Measurements from ENCODE around the gene FBN1. TPM values are rescaled to one million over a fixed set of nuclear protein-coding genes. Genes with fewer than 3 reads are reported as not detected.
A peak's percentile ranks its signal among the peaks of the same experiment; 100 is the strongest.

FBN1 gene
- total and polyA plus RNA-seq, 12 donors: 5.6 to 84.6 (median 54.5) TPM

DNA sequence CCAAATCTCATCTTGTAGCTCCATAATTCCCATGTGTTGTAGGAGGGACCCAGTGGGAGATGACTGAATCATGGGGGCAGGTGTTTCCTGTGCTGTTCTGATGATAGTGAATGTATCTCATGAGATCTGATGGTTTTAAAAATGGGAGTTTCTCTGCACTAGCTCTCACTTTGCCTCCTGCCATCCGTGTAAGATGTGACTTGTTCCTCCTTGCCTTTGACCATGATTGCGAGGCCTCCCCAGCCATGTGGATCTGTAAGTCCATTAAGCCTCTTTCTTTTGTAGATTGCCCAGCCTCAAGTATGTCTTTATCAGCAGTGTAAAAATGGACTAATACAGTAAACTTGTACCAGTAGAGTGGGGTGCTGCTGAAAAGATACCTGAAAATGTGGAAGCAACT lies 269.7 kb downstream of the FBN1 start:
- Histone ChIP-seq H3K4me3 (no peak overlapping the region), H3K9me3 (replicated peaks in 1 of 3) (no peaks in the 10 kb centered on the region), H3K4me1 (replicated peaks in 1 of 2) (no peaks in the 10 kb centered on the region), H3K36me3 (replicated peaks in 1 of 2) (no peaks in the 10 kb centered on the region), H3K27me3 (no peaks in the 10 kb centered on the region), H3K27ac (no peak overlapping the region)
- intact Hi-C loops (cut with DNase I): no loop called here
- TF ChIP-seq POLR2A (IDR thresholded peaks at IDR 0.05) (no peak), CTCF (IDR thresholded peaks at IDR 0.05) (no peak)
- no peak for DNase-seq
- 89 to 95% (median 94%) methylated on average over 2 of the region's 2 CpGs for WGBS, 4 donors

- H3K4me3 ChIP-seq: no peak overlapping the region
- TF ChIP-seq CTCF (IDR thresholded peaks at IDR 0.05) (no peak), POLR2A (IDR thresholded peaks at IDR 0.05) (no peak)
- no peaks in the 10 kb centered on the region for H3K36me3 ChIP-seq (replicated peaks in 1 of 2)
- DNase-seq: no peak
- intact Hi-C loops (cut with DNase I): no loop called here
- H3K4me1 ChIP-seq (replicated peaks in 1 of 2): no peaks in the 10 kb centered on the region
- no peaks in the 10 kb centered on the region for H3K9me3 ChIP-seq (replicated peaks in 1 of 3)
- no peak overlapping the region for H3K27ac ChIP-seq
- 61 to 78% (median 71%) methylated on average over 3 of the region's 3 CpGs for WGBS, 4 donors
- no peaks in the 10 kb centered on the region for H3K27me3 ChIP-seq
These were observed 271.0 kb downstream of the FBN1 start for GRCh38 chr15:48374472-48374871.

GRCh38 chr15:48373821-48374451 lies 271.6 kb downstream of the FBN1 start:
- intact Hi-C loops (cut with DNase I): no loop called here
- H3K36me3 ChIP-seq (replicated peaks in 1 of 2): no peaks in the 10 kb centered on the region
- H3K4me3 ChIP-seq: no peak overlapping the region
- TF ChIP-seq POLR2A (IDR thresholded peaks at IDR 0.05) (no peak), CTCF (IDR thresholded peaks at IDR 0.05) (no peak)
- H3K27ac ChIP-seq: no peak overlapping the region
- WGBS, 4 donors: 56 to 62% (median 59%) methylated on average over 10 of the region's 10 CpGs
- no peaks in the 10 kb centered on the region for H3K27me3 ChIP-seq
- H3K4me1 ChIP-seq (replicated peaks in 1 of 2): no peaks in the 10 kb centered on the region
- no peaks in the 10 kb centered on the region for H3K9me3 ChIP-seq (replicated peaks in 1 of 3)
- DNase-seq: peak; percentile 43 to 83 (median 73)

GRCh38 chr15:48371961-48372360 lies 273.5 kb downstream of the FBN1 start:
- TF ChIP-seq POLR2A (IDR thresholded peaks at IDR 0.05): no peak
- TF ChIP-seq CTCF (IDR thresholded peaks at IDR 0.05): no peak
- 61 to 85% (median 82%) methylated on average over 2 of the region's 2 CpGs for WGBS, 4 donors
- intact Hi-C loops (cut with DNase I): no loop called here
- no peaks in the 10 kb centered on the region for H3K27me3 ChIP-seq
- no peaks in the 10 kb centered on the region for H3K36me3 ChIP-seq (replicated peaks in 1 of 2)
- H3K4me3 ChIP-seq: no peak overlapping the region
- no peak overlapping the region for H3K27ac ChIP-seq
- DNase-seq: no peak
- no peaks in the 10 kb centered on the region for H3K9me3 ChIP-seq (replicated peaks in 1 of 3)
- H3K4me1 ChIP-seq (replicated peaks in 1 of 2): no peaks in the 10 kb centered on the region

Measured in adrenal gland (tissue), 12 donors.